Immature natural killer cell (primary cell): Measurements from ENCODE around the gene EFNA2. TPM values are rescaled to one million over a fixed set of nuclear protein-coding genes. Genes with fewer than 3 reads are reported as not detected.
A peak's percentile ranks its signal among the peaks of the same experiment; 100 is the strongest.
"Not testable (repeated sequence)": the region's sequence is repeated elsewhere in the genome, so short reads cannot be mapped to it uniquely, and the experiment has no call there.

Experiments used
- DNase-seq, 3 donors: peaks; one replicate each; pipeline ENCODE4 v3.0.0; 2022; ENCODE audit warnings: mixed read lengths in 1 of 3
- H3K27ac Mint-ChIP-seq, 6 donors: one replicate each; pipeline ENCODE4 v1.8.0; 2020; ENCODE audit warnings: mixed read lengths in 6 of 6, mild to moderate bottlenecking in 5 of 6, inconsistent platforms in 4 of 6, moderate library complexity in 3 of 6
- H3K27me3 Mint-ChIP-seq, 3 donors: one replicate each; pipeline ENCODE4 v1.8.0; 2020 to 2021; ENCODE audit warnings: low read depth in 3 of 3, mild to moderate bottlenecking in 3 of 3, mixed read lengths in 3 of 3, moderate library complexity in 3 of 3, inconsistent platforms in 1 of 3
- H3K36me3 Mint-ChIP-seq, 3 donors: one replicate each; pipeline ENCODE4 v1.8.0; 2020; ENCODE audit warnings: mixed read lengths in 3 of 3, inconsistent platforms in 2 of 3, mild to moderate bottlenecking in 2 of 3
- H3K4me1 Mint-ChIP-seq, 2 donors: one replicate each; pipeline ENCODE4 v1.8.0; 2020; ENCODE audit warnings: inconsistent platforms in 2 of 2, mild to moderate bottlenecking in 2 of 2, mixed read lengths in 2 of 2, moderate library complexity in 1 of 2
- H3K4me3 Mint-ChIP-seq, 5 donors: one replicate each; pipeline ENCODE4 v1.8.0; 2020; ENCODE audit warnings: mild to moderate bottlenecking in 5 of 5, mixed read lengths in 5 of 5, inconsistent platforms in 3 of 5, moderate library complexity in 3 of 5
- H3K9me3 Mint-ChIP-seq, 6 donors: one replicate each; pipeline ENCODE4 v1.8.0; 2020; ENCODE audit warnings: mild to moderate bottlenecking in 6 of 6, mixed read lengths in 6 of 6, inconsistent platforms in 4 of 6, moderate library complexity in 3 of 6
- polyA plus RNA-seq, 3 donors: library from polyadenylated mRNA; unstranded; fragments of 300-500 nt; fragmentation: Illumina TruSeq; gene quantifications; one replicate each; pipeline ENCODE4 v1.2.3, GENCODE V29; 2021

The EFNA2 gene
- polyA plus RNA-seq, 3 donors from 2014 or later, result not detected

DNA sequence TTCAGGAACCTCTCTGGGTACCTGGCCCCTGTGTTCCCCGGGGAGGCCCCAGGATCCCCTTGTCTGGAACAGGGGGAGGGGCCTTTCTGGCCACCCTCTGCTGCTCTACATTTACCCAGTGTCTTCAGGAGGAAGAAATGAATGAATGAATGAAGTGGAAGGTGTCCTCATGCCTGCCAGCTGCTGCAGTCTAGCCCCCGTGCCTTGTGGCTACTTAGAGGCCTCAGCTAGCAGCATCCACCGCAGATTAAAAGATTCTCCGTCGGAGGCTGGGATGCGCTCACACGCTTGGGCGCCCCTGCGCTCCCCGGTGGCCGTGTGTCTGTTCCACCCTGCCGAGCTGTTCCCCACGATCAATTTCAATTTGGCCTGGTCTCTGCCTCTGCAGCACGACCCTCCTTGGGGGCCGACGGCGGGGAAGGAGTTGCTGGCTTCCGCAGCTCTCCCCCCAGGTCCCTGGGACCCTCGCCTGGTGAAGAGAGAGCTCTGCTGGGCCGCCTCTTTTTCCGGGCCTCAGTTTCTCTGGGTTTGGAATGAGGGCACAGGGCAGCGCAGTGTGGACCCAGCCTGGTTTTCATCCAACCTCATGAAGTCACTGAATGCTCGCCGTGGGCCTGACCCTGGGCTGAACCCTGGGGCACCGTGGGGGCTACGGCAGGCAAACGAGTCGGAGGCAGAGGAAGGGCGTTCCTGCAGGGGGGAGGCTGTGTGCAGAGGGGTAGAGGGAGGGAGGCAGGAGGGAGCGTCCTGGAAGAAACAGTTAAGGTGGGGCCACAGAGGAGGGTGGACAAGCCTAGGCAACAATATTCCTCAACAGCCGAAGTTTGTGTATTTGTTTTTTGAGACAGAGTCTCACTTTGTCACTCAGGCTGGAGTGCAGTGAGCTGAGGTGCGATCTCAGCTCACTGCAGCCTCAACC, 28.3 kb downstream of the EFNA2 start:
- H3K27ac Mint-ChIP-seq, result no peak overlapping the region
- DNase-seq, result no peak
- H3K4me3 Mint-ChIP-seq, result peak overlapping the region in 1 of 5 donors; percentile 24
- no peaks in the 10 kb centered on the region for H3K9me3 Mint-ChIP-seq
- H3K27me3 Mint-ChIP-seq, result peaks cover 2 to 14% (median 4%) of the 10 kb centered on the region in 3 donors
- no peaks in the 10 kb centered on the region for H3K36me3 Mint-ChIP-seq
- no peaks in the 10 kb centered on the region for H3K4me1 Mint-ChIP-seq

DNA sequence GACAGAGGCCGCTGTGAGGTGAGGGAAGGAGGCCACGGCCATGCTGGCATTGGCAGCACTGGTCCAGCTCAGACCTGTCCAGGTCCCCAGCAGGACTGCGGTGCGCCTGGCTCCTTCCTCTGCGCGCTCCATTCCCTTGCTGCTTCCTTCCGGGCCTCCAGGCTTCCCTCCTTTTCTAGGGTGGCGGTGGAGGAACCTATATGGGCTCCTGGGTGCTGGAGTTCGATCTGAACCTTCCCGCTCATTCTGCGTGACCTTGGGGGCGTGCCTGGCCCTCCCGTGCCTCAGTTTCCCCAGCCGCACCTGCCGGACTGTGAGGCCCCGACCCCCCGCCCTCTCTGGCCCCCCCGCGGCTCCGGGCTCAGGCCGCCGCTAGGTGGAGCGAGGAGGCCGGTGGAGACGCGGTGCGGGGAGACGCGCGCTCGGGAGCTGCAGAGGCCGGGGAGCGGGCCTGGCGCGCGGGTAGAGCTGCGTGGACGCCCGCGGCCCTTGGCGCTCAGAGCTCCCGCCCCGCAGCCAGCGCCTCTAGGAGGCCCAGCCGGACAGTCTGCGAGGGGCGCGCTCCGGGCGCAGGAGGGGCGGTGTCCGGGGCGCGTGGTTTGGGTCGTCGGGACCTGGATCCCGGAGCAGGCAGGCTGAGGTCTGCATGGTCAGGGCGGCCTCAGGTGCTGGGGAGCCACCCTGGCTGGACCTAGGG, 29.9 kb downstream of the EFNA2 start:
- H3K9me3 Mint-ChIP-seq, result no peaks in the 10 kb centered on the region
- no peaks in the 10 kb centered on the region for H3K4me1 Mint-ChIP-seq
- H3K4me3 Mint-ChIP-seq, result no peak overlapping the region
- H3K27me3 Mint-ChIP-seq, result peaks cover 2 to 14% (median 8%) of the 10 kb centered on the region in 3 donors
- H3K36me3 Mint-ChIP-seq, result no peaks in the 10 kb centered on the region
- peak in 2 of 3 donors; percentile 18 to 26 for DNase-seq
- H3K27ac Mint-ChIP-seq, result no peak overlapping the region

GRCh38 chr19:1316466-1316865, 30.8 kb downstream of the EFNA2 start:
- Mint-ChIP-seq H3K4me3 (no peak overlapping the region), H3K27ac (no peak overlapping the region), H3K9me3 (peaks cover 0 to 2% (median 0%) of the 10 kb centered on the region in 6 donors), H3K4me1 (no peaks in the 10 kb centered on the region), H3K36me3 (no peaks in the 10 kb centered on the region), H3K27me3 (peaks cover 4 to 18% (median 8%) of the 10 kb centered on the region in 3 donors)
- DNase-seq, result no peak

DNA sequence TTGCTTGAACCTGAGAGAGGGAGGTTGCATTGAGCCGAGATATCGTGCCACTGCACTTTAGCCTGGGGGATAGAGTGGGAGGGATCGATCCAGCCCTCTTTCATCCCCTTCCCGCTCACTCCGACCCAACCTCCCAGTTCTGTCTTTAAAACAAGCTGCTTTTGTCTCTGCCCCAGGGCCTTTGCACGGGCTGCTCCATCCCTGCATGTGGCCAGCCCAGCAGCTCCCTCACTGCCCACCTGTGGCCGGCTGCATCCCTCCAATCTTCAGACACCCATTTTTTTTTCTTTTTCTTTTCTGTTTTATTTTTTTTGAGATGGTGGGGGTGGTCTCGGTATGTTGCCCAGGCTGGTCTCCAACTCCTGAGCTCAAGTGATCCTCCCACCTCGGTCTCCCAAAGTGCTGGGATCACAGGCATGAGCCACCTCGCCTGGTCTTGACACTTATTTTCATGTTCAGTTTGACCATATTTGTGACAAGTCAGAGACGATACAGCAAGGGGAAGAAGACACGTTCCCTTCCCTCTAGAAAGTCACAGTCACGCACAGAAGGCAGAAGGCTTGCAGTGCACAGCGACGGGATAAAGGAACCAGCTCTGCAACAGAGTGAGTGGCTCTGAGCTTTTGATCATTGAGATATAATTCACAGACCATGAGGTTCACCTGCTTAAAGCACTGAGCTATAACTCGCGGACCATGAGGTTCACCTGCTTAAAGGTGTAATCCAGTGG, 31.8 kb downstream of the EFNA2 start:
- Mint-ChIP-seq H3K4me3 (peak overlapping the region in 1 of 5 donors; percentile 30), H3K9me3 (peaks cover 0 to 3% (median 0%) of the 10 kb centered on the region in 6 donors), H3K4me1 (no peaks in the 10 kb centered on the region), H3K36me3 (no peaks in the 10 kb centered on the region), H3K27me3 (peaks cover 4 to 18% (median 9%) of the 10 kb centered on the region in 3 donors), H3K27ac (no peak overlapping the region)
- no peak for DNase-seq

GRCh38 chr19:1318678-1319471, 33.2 kb downstream of the EFNA2 start:
- Mint-ChIP-seq H3K4me3 (no peak overlapping the region), H3K9me3 (peaks cover 0 to 5% (median 0%) of the 10 kb centered on the region in 6 donors), H3K27ac (no peak overlapping the region), H3K27me3 (peaks cover 4 to 21% (median 17%) of the 10 kb centered on the region in 3 donors), H3K4me1 (peaks cover 0 to 2% of the 10 kb centered on the region in 2 donors), H3K36me3 (peaks cover 0 to 5% (median 4%) of the 10 kb centered on the region in 3 donors)
- no peak for DNase-seq

- H3K36me3 Mint-ChIP-seq, H3K9me3 Mint-ChIP-seq, H3K4me3 Mint-ChIP-seq, H3K27ac Mint-ChIP-seq, DNase-seq, H3K4me1 Mint-ChIP-seq: not testable (repeated sequence)
- peaks cover 7 to 24% (median 19%) of the 10 kb centered on the region in 3 donors for H3K27me3 Mint-ChIP-seq
Measured at GRCh38 chr19:1320282-1320650, 34.6 kb downstream of the EFNA2 start.

DNA sequence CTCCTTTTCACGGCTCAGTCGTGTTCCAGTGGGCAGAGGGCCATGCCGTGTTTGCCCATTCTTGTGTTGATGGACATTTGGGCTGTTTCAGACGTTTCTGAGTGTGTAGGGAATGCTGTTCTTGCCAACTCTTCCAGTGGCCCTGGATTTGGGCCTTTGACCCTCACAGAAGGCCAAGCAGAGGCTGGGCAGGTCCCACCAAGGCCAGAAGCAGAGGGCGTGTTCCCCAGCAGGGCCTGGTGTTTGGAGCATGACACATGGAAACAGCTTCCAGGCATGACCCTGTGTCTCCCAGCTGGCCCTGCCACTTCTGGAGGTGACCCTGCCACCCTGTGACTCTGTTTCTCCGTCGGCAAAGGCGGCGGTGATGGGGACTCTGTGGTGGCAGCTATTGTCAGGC, 35.9 kb downstream of the EFNA2 start:
- peaks cover 0 to 6% of the 10 kb centered on the region in 2 donors for H3K4me1 Mint-ChIP-seq
- H3K36me3 Mint-ChIP-seq, result peaks cover 0 to 5% (median 4%) of the 10 kb centered on the region in 3 donors
- H3K27ac Mint-ChIP-seq, result no peak overlapping the region
- peaks cover 6 to 23% (median 21%) of the 10 kb centered on the region in 3 donors for H3K27me3 Mint-ChIP-seq
- no peak for DNase-seq
- H3K4me3 Mint-ChIP-seq, result no peak overlapping the region
- H3K9me3 Mint-ChIP-seq, result peaks cover 0 to 5% (median 0%) of the 10 kb centered on the region in 6 donors

DNA sequence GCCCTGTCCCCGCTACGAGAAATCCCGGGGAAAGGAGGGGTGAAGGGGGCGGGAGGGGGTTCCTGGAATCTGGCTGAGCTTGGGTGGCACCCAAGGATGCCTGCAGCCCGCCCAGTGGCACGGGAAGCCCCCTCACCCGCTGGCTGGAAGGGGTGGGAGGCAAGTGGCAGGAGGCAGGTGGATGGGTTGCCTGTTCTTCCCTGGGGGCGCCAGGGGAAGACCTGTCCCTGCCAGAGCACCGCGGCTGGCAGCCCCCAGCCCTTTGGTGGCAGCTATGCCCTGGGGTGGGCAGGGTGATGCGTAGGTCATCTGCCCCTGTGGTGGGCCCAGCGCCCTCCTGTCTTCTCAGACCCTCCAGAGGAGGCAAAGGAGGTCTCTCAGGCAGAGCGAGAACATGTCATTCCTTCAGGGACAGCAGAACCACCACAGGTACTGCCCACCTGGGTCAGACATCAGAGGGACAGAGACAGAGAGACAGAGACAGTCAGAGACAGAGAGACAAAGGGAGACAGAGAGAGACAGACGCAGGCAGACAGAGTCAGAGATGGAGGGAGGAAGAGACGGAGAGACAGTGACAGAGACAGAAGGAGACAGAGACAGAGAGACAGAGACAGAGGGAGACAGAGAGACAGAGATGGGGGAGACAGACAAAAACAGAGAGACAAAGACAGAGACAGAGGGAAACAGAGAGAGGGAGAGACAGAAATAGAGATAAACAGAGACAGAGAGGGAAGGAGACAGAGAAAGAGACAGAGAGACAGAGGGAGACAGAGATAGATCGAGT, 36.7 kb downstream of the EFNA2 start:
- H3K36me3 Mint-ChIP-seq, result peaks cover 0 to 5% (median 4%) of the 10 kb centered on the region in 3 donors
- peak overlapping the region in 1 of 5 donors; percentile 22 for H3K4me3 Mint-ChIP-seq
- no peak for DNase-seq
- H3K27me3 Mint-ChIP-seq, result peaks cover 6 to 22% (median 21%) of the 10 kb centered on the region in 3 donors
- peak overlapping the region in 1 of 6 donors; percentile 67 for H3K27ac Mint-ChIP-seq
- H3K9me3 Mint-ChIP-seq, result peaks cover 0 to 5% (median 0%) of the 10 kb centered on the region in 6 donors
- peaks cover 0 to 6% of the 10 kb centered on the region in 2 donors for H3K4me1 Mint-ChIP-seq

GRCh38 chr19:1324249-1324805, 38.7 kb downstream of the EFNA2 start:
- Mint-ChIP-seq H3K4me1 (peaks cover 0 to 6% of the 10 kb centered on the region in 2 donors), H3K36me3 (peaks cover 0 to 5% (median 4%) of the 10 kb centered on the region in 3 donors), H3K9me3 (peaks cover 0 to 5% (median 0%) of the 10 kb centered on the region in 6 donors), H3K4me3 (peak overlapping the region in 2 of 5 donors; percentile 5 to 30), H3K27ac (no peak overlapping the region), H3K27me3 (peaks cover 7 to 19% (median 16%) of the 10 kb centered on the region in 3 donors)
- DNase-seq, result no peak

DNA sequence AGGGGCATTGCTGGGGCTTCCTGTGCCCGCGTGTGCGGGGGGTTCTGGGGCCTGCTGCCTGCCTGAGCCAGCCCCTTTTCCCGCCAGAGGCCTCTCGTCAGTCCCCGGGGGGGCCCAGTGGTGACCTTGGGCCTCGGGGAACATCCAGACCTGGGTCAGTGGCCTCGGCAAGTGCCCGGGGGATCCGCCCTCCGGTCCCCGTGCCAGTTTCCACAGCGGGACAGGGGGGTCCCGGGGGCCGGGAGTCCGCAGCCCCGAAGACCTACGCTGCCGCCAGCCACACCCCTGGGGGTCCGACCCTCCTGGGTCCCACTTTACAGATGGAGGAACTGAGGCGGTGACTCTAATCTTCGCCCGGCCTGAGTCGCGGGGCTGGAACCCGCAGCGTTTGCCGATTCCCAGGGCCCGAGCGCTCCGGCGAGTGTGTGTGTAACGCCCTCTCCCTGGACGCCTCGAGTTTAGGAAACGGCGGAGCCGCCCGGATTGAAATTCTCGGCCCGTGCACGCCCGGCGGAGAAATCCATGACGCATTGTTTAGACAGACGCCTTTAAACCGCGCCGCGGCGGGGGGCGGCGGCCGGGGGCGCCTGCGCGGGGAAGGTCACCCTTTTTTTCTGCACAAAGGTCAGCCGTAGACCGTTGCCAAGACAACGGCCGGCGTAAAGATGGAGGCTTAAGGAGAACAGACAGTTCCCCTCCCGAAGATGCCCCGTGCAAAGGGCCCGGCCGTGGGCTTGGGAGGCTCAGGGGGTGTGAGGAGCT, 39.3 kb downstream of the EFNA2 start:
- H3K27ac Mint-ChIP-seq, result no peak overlapping the region
- H3K4me3 Mint-ChIP-seq, result peak overlapping the region in 2 of 5 donors; percentile 23 to 40
- H3K36me3 Mint-ChIP-seq, result peaks cover 0 to 5% (median 4%) of the 10 kb centered on the region in 3 donors
- H3K27me3 Mint-ChIP-seq, result peaks cover 7 to 17% (median 16%) of the 10 kb centered on the region in 3 donors
- peaks cover 0 to 6% of the 10 kb centered on the region in 2 donors for H3K4me1 Mint-ChIP-seq
- DNase-seq, result peak; percentile 21 to 26 (median 22)
- H3K9me3 Mint-ChIP-seq, result peaks cover 0 to 5% (median 0%) of the 10 kb centered on the region in 6 donors

GRCh38 chr19:1325568-1326294, 40.1 kb downstream of the EFNA2 start:
- H3K36me3 Mint-ChIP-seq, result peaks cover 0 to 5% (median 4%) of the 10 kb centered on the region in 3 donors
- peaks cover 7 to 20% (median 16%) of the 10 kb centered on the region in 3 donors for H3K27me3 Mint-ChIP-seq
- H3K27ac Mint-ChIP-seq, result no peak overlapping the region
- H3K4me1 Mint-ChIP-seq, result peaks cover 0 to 6% of the 10 kb centered on the region in 2 donors
- DNase-seq, result no peak
- peaks cover 0 to 5% (median 0%) of the 10 kb centered on the region in 6 donors for H3K9me3 Mint-ChIP-seq
- no peak overlapping the region for H3K4me3 Mint-ChIP-seq
